GM18861 (cell line): ENCODE measurements around the gene MARCHF4.

Experiments used
- ATAC-seq: cut with Tn5 transposase; IDR thresholded peaks from one replicate; pipeline ENCODE4 v1.9.1; 2021; ENCODE audit not compliant: unreplicated experiment

Gene MARCHF4

GRCh38 chr2:216371721-216372702 is at the start of gene MARCHF4:
Gene MARCHF4, minus strand, starts transcription at chr2:216372483. Its CDS starts 2,223 bp downstream, at chr2:216370260.
- ATAC-seq, result no peak

GRCh38 chr2:216420367-216421101 is 48.3 kb upstream of the MARCHF4 start:
- no peak for ATAC-seq

- ATAC-seq, result no peak
These were observed 46.7 kb upstream of the MARCHF4 start for GRCh38 chr2:216418981-216419380.

- ATAC-seq, result no peak
These were observed 44.5 kb upstream of the MARCHF4 start for GRCh38 chr2:216416571-216417307.

GRCh38 chr2:216415541-216415940 is 43.3 kb upstream of the MARCHF4 start:
- no peak for ATAC-seq

- no peak for ATAC-seq
These were observed 42.6 kb upstream of the MARCHF4 start for GRCh38 chr2:216414772-216415319.

- ATAC-seq, result no peak
These were observed 41.6 kb upstream of the MARCHF4 start for GRCh38 chr2:216413882-216414281.

GRCh38 chr2:216412022-216412999 is 40.0 kb upstream of the MARCHF4 start, which contains the start of gene SMARCAL1:
Gene SMARCAL1, plus strand, starts transcription at chr2:216412484. Its CDS starts 2,221 bp downstream, at chr2:216414705.
- ATAC-seq, result peak; percentile 93

- no peak for ATAC-seq
These were observed 38.3 kb upstream of the MARCHF4 start for GRCh38 chr2:216410550-216410949.

- no peak for ATAC-seq
These were observed 36.4 kb upstream of the MARCHF4 start for GRCh38 chr2:216408426-216409290.

- ATAC-seq, result no peak
These were observed 34.5 kb upstream of the MARCHF4 start for GRCh38 chr2:216406826-216407225.

- no peak for ATAC-seq
These were observed 33.3 kb upstream of the MARCHF4 start for GRCh38 chr2:216405588-216405987.

GRCh38 chr2:216404010-216404618 is 31.8 kb upstream of the MARCHF4 start:
- ATAC-seq, result peak; percentile 63

- ATAC-seq, result no peak
These were observed 30.5 kb upstream of the MARCHF4 start for GRCh38 chr2:216402751-216403150.

GRCh38 chr2:216399621-216400020 is 27.3 kb upstream of the MARCHF4 start:
- no peak for ATAC-seq

- no peak for ATAC-seq
These were observed 22.6 kb upstream of the MARCHF4 start for GRCh38 chr2:216394881-216395280.

GRCh38 chr2:216392945-216393840 is 20.9 kb upstream of the MARCHF4 start:
- ATAC-seq, result no peak
